Chondrocyte (in vitro differentiated cells): ENCODE results near the gene PIGX. TPM values are rescaled to one million over a fixed set of nuclear protein-coding genes. Genes with fewer than 3 reads are reported as not detected.

ENCODE experiments used
- DNase-seq: peaks from one replicate; pipeline ENCODE4 v3.0.0; 2021; ENCODE audit warnings: mixed read lengths, low spot score
- H3K27ac Mint-ChIP-seq: one replicate; pipeline ENCODE4 v1.8.0; 2021; ENCODE audit warnings: mild to moderate bottlenecking, moderate library complexity, mixed read lengths; ENCODE audit not compliant: unreplicated experiment
- H3K27me3 Mint-ChIP-seq: 2 replicates; pipeline ENCODE4 v1.8.0; 2021; ENCODE audit warnings: low read depth, mixed read lengths
- H3K36me3 Mint-ChIP-seq: 2 replicates; pipeline ENCODE4 v1.8.0; 2021; ENCODE audit warnings: low read depth, mixed read lengths
- H3K4me1 Mint-ChIP-seq: 2 replicates; pipeline ENCODE4 v1.8.0; 2021; ENCODE audit warnings: low read depth, mild to moderate bottlenecking, mixed read lengths
- H3K4me3 Mint-ChIP-seq: one replicate; pipeline ENCODE4 v1.8.0; 2021; ENCODE audit warnings: mild to moderate bottlenecking, moderate library complexity, mixed read lengths; ENCODE audit not compliant: unreplicated experiment
- H3K9me3 Mint-ChIP-seq: 2 replicates; pipeline ENCODE4 v1.8.0; 2021; ENCODE audit warnings: low read depth, mixed read lengths
- CTCF ChIP-seq: fragments of 200-600 bp; sonication (generic); IDR thresholded peaks from 2 replicates; pipeline ENCODE4 v1.5.0; 2021; ENCODE audit warnings: antibody characterized with exemption, mild to moderate bottlenecking, moderate library complexity
- total RNA-seq: library from RNA; stranded (reverse); gene quantifications from 3 replicates; pipeline ENCODE4 v1.2.1, GENCODE V29; 2021

The PIGX gene
- total RNA-seq, 1 donor from 2014 or later = 27.2 TPM

GRCh38 chr3:196765454-196765853, 53.3 kb downstream of the PIGX start:
- H3K27me3 Mint-ChIP-seq = no peaks in the 10 kb centered on the region
- TF ChIP-seq CTCF = no peak
- H3K27ac Mint-ChIP-seq = no peak overlapping the region
- H3K36me3 Mint-ChIP-seq = peaks cover 2% of the 10 kb centered on the region
- H3K4me3 Mint-ChIP-seq = no peak overlapping the region
- H3K4me1 Mint-ChIP-seq = peaks cover 7% of the 10 kb centered on the region
- no peak for DNase-seq
- no peaks in the 10 kb centered on the region for H3K9me3 Mint-ChIP-seq

GRCh38 chr3:196771067-196771466, 58.9 kb downstream of the PIGX start:
- Mint-ChIP-seq H3K27ac (peak overlapping the region; percentile 5), H3K9me3 (peaks cover 7% of the 10 kb centered on the region), H3K27me3 (no peaks in the 10 kb centered on the region), H3K4me1 (peaks cover 40% of the 10 kb centered on the region), H3K36me3 (peaks cover 5% of the 10 kb centered on the region), H3K4me3 (no peak overlapping the region)
- DNase-seq = no peak
- no peak for TF ChIP-seq CTCF

- Mint-ChIP-seq H3K4me3 (no peak overlapping the region), H3K9me3 (peaks cover 7% of the 10 kb centered on the region), H3K4me1 (peaks cover 47% of the 10 kb centered on the region), H3K36me3 (peaks cover 5% of the 10 kb centered on the region), H3K27ac (no peak overlapping the region), H3K27me3 (no peaks in the 10 kb centered on the region)
- no peak for TF ChIP-seq CTCF
- DNase-seq = no peak
Observed at GRCh38 chr3:196772102-196772501, 59.9 kb downstream of the PIGX start.

GRCh38 chr3:196772897-196773296, 60.7 kb downstream of the PIGX start:
- Mint-ChIP-seq H3K36me3 (peaks cover 5% of the 10 kb centered on the region), H3K9me3 (peaks cover 7% of the 10 kb centered on the region), H3K27ac (peak overlapping the region; percentile 28), H3K27me3 (no peaks in the 10 kb centered on the region), H3K4me3 (no peak overlapping the region), H3K4me1 (peaks cover 52% of the 10 kb centered on the region)
- no peak for DNase-seq
- no peak for TF ChIP-seq CTCF

GRCh38 chr3:196774191-196774820, 62.1 kb downstream of the PIGX start:
- peaks cover 7% of the 10 kb centered on the region for H3K9me3 Mint-ChIP-seq
- DNase-seq = no peak
- H3K4me3 Mint-ChIP-seq = no peak overlapping the region
- peaks cover 5% of the 10 kb centered on the region for H3K36me3 Mint-ChIP-seq
- peaks cover 62% of the 10 kb centered on the region for H3K4me1 Mint-ChIP-seq
- no peaks in the 10 kb centered on the region for H3K27me3 Mint-ChIP-seq
- peak overlapping the region; percentile 84 for H3K27ac Mint-ChIP-seq
- no peak for TF ChIP-seq CTCF
